ENCODE data around the gene ZMYND8. TPM values are rescaled to one million over a fixed set of nuclear protein-coding genes. Genes with fewer than 3 reads are reported as not detected.
"Not testable (repeated sequence)": the region's sequence is repeated elsewhere in the genome, so short reads cannot be mapped to it uniquely, and the experiment has no call there.

The ZMYND8 gene
- total RNA-seq, 1 experiment from 2014 or later: 53.1 TPM

GRCh38 chr20:47373206-47373733 is 16.8 kb upstream of the ZMYND8 start:
- H3K36me3 Mint-ChIP-seq (ENCODE audit: insufficient read depth, unreplicated experiment): no peaks in the 10 kb centered on the region
- H3K27ac Mint-ChIP-seq (ENCODE audit: unreplicated experiment): no peak overlapping the region
- CTCF ChIA-PET: interaction anchor here (1.0 kb wide), 1 partner anchor 22 kb away, joined by 3 read pairs; no protein-coding TSS in a partner anchor
- H3K27me3 Mint-ChIP-seq (ENCODE audit: unreplicated experiment): no peaks in the 10 kb centered on the region
- BruUV-seq (replicated peaks): no TSS peak
- DNase-seq: no peak
- H3K4me1 Mint-ChIP-seq (ENCODE audit: low read depth, unreplicated experiment): peaks cover 29% of the 10 kb centered on the region
- H3K9me3 Mint-ChIP-seq (ENCODE audit: low read depth, unreplicated experiment): no peaks in the 10 kb centered on the region
- TF ChIP-seq, protein P1, sequence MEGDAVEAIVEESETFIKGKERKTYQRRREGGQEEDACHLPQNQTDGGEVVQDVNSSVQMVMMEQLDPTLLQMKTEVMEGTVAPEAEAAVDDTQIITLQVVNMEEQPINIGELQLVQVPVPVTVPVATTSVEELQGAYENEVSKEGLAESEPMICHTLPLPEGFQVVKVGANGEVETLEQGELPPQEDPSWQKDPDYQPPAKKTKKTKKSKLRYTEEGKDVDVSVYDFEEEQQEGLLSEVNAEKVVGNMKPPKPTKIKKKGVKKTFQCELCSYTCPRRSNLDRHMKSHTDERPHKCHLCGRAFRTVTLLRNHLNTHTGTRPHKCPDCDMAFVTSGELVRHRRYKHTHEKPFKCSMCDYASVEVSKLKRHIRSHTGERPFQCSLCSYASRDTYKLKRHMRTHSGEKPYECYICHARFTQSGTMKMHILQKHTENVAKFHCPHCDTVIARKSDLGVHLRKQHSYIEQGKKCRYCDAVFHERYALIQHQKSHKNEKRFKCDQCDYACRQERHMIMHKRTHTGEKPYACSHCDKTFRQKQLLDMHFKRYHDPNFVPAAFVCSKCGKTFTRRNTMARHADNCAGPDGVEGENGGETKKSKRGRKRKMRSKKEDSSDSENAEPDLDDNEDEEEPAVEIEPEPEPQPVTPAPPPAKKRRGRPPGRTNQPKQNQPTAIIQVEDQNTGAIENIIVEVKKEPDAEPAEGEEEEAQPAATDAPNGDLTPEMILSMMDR (IDR thresholded peaks at IDR 0.05; ENCODE audit: unreplicated experiment): no peak
- intact Hi-C loops (cut with micrococcal nuclease; ENCODE audit: unreplicated experiment): no loop called here
- no peak overlapping the region for H3K4me3 Mint-ChIP-seq (ENCODE audit: low read depth, unreplicated experiment)

GRCh38 chr20:47370850-47371782 is 14.6 kb upstream of the ZMYND8 start:
- no peaks in the 10 kb centered on the region for H3K36me3 Mint-ChIP-seq (ENCODE audit: insufficient read depth, unreplicated experiment)
- intact Hi-C loops (cut with micrococcal nuclease; ENCODE audit: unreplicated experiment): no loop called here
- H3K27me3 Mint-ChIP-seq (ENCODE audit: unreplicated experiment): no peaks in the 10 kb centered on the region
- H3K4me1 Mint-ChIP-seq (ENCODE audit: low read depth, unreplicated experiment): peaks cover 19% of the 10 kb centered on the region
- TF ChIP-seq, protein P1 (IDR thresholded peaks at IDR 0.05; ENCODE audit: unreplicated experiment): no peak
- no peak overlapping the region for H3K27ac Mint-ChIP-seq (ENCODE audit: unreplicated experiment)
- no peak overlapping the region for H3K4me3 Mint-ChIP-seq (ENCODE audit: low read depth, unreplicated experiment)
- CTCF ChIA-PET: interaction anchor here (0.5 to 1.5 kb wide), 3 partner anchors 12 to 131 kb away, joined by 3 read pairs; no protein-coding TSS in a partner anchor
- no peak for DNase-seq
- BruUV-seq (replicated peaks): no TSS peak
- H3K9me3 Mint-ChIP-seq (ENCODE audit: low read depth, unreplicated experiment): no peaks in the 10 kb centered on the region

DNA sequence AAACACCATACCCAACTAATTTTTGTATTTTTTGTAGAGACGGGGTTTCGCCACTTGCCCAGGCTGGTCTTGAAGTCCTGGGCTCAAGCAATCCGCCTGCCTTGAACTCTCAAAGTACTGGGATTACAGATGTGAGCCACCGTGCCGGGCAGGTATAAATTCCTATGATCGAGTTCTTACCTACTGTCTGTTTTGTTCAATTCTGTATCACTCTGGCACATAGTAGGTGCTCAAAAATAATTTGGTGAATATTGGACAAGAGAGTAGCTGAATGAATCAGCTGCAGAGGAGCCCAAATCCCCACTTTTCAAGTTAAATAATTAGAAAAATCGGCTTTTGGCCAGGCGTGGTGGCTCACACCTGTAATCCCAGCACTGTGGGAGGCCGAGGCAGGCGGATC is 13.7 kb upstream of the ZMYND8 start:
- no TSS peak for BruUV-seq (replicated peaks)
- Mint-ChIP-seq H3K36me3 (ENCODE audit: insufficient read depth, unreplicated experiment) (no peaks in the 10 kb centered on the region), H3K4me3 (ENCODE audit: low read depth, unreplicated experiment) (no peak overlapping the region), H3K27ac (ENCODE audit: unreplicated experiment) (no peak overlapping the region), H3K27me3 (ENCODE audit: unreplicated experiment) (no peaks in the 10 kb centered on the region), H3K9me3 (ENCODE audit: low read depth, unreplicated experiment) (no peaks in the 10 kb centered on the region), H3K4me1 (ENCODE audit: low read depth, unreplicated experiment) (peaks cover 19% of the 10 kb centered on the region)
- intact Hi-C loops (cut with micrococcal nuclease; ENCODE audit: unreplicated experiment): no loop called here
- CTCF ChIA-PET: interaction anchor here (1.5 kb wide), 1 partner anchor 11 kb away, joined by 3 read pairs; no protein-coding TSS in a partner anchor
- no peak for DNase-seq
- TF ChIP-seq, protein P1 (IDR thresholded peaks at IDR 0.05; ENCODE audit: unreplicated experiment): no peak

DNA sequence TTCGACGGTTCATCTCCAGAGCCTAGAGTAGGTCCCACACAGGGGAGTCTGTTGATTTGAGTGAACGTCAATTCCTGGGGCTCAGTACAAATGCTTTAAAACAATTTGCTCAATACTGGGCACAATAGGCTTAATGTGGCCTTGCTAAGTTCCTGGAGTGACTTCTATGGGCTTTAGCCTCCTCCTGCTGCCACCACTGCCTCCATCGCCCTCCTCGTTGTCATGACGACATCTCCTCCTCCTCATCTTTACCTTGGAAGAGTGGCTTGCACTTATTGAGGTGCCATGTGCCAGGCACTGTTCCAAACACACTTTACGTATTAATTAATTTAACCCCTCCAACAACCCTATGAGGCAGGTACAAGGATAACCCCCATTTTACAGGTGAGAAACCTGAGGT is 11.8 kb upstream of the ZMYND8 start:
- H3K27ac Mint-ChIP-seq (ENCODE audit: unreplicated experiment): no peak overlapping the region
- TF ChIP-seq, protein P1 (IDR thresholded peaks at IDR 0.05; ENCODE audit: unreplicated experiment): no peak
- no peaks in the 10 kb centered on the region for H3K27me3 Mint-ChIP-seq (ENCODE audit: unreplicated experiment)
- BruUV-seq (replicated peaks): no TSS peak
- H3K36me3 Mint-ChIP-seq (ENCODE audit: insufficient read depth, unreplicated experiment): no peaks in the 10 kb centered on the region
- H3K9me3 Mint-ChIP-seq (ENCODE audit: low read depth, unreplicated experiment): no peaks in the 10 kb centered on the region
- peaks cover 19% of the 10 kb centered on the region for H3K4me1 Mint-ChIP-seq (ENCODE audit: low read depth, unreplicated experiment)
- intact Hi-C loops (cut with micrococcal nuclease; ENCODE audit: unreplicated experiment): no loop called here
- DNase-seq: no peak
- CTCF ChIA-PET: interaction anchor here (1.2 kb wide), 1 partner anchor 16 kb away, joined by 4 read pairs; no protein-coding TSS in a partner anchor
- no peak overlapping the region for H3K4me3 Mint-ChIP-seq (ENCODE audit: low read depth, unreplicated experiment)

DNA sequence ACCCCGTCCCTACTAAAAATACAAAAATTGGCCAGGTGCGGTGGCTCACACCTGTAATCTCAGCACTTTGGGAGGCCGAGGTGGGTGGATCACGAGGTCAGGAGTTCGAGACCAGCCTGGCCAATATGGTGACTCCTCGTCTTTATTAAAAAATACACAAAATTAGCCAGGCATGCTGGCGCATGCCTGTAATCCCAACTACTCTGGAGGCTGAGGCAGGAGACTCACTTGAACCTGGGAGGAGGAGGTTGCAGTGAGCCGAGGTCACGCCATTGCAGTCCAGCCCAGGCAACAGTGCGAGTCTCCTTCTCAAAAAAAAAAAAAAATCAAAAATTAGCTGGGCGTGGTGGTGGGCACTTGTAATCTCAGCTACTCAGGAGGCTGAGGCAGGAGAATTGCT is 9.8 kb upstream of the ZMYND8 start:
- not testable (repeated sequence) for BruUV-seq (replicated peaks)

More for the DNA sequence above, 9.8 kb upstream of the ZMYND8 start:
- H3K4me3 Mint-ChIP-seq (ENCODE audit: low read depth, unreplicated experiment); H3K27me3 Mint-ChIP-seq (ENCODE audit: unreplicated experiment); intact Hi-C loops (cut with micrococcal nuclease; ENCODE audit: unreplicated experiment); H3K9me3 Mint-ChIP-seq (ENCODE audit: low read depth, unreplicated experiment); H3K36me3 Mint-ChIP-seq (ENCODE audit: insufficient read depth, unreplicated experiment); H3K27ac Mint-ChIP-seq (ENCODE audit: unreplicated experiment); H3K4me1 Mint-ChIP-seq (ENCODE audit: low read depth, unreplicated experiment); DNase-seq: not testable (repeated sequence)
- CTCF ChIA-PET: interaction anchor here (0.6 to 1.2 kb wide), 2 partner anchors 10 to 16 kb away, joined by 3 to 5 read pairs; partner anchors contain the start of gene ZMYND8
